ENCODE results near the gene SLC38A2.

GRCh38 chr12:46351886-46352650 lies 20.5 kb downstream of the SLC38A2 start:
- TF ChIP-seq CTCF (IDR thresholded peaks at IDR 0.05; ENCODE audit: low read depth, low read length, poor library complexity, severe bottlenecking) (no peak), EZH2phosphoT487 (IDR thresholded peaks at IDR 0.05; ENCODE audit: borderline replicate concordance, low read length) (no peak)

Measured in DOHH2 (cell line).